Stimulated activated CD4-positive, alpha-beta T cell treated with anti-CD3 and anti-CD28 coated beads, TNF-alpha, amount 100 ng/mL, for 4 hours (primary cell): ENCODE measurements around the gene PIBF1.
"Not testable (repeated sequence)": the region's sequence is repeated elsewhere in the genome, so short reads cannot be mapped to it uniquely, and the experiment has no call there.

Source experiments
- DNase-seq, 3 experiments: peaks; one replicate each; pipeline ENCODE4 v3.0.0-alpha.2; 2020; ENCODE audit warnings: low read depth in 3 of 3

Gene PIBF1

DNA sequence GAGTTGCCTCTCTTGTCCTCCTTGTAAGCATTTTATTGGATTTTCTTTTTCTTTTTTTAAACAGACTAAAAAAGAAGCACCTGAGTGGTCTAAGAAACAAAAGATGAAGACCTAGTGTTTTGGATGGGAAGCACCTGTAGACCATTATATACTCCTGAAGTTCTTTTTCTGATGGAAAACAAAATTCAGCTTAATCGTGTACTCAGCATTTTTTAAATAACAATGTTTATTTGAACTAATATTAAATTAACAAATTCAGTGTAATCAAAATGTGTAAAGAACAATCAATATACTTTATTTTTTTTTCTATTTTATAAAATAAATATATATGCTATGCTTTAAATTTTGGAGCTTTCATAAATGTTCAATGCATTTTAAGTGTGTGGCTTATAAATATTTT lies 233.9 kb downstream of the PIBF1 start:
- DNase-seq: no peak

DNA sequence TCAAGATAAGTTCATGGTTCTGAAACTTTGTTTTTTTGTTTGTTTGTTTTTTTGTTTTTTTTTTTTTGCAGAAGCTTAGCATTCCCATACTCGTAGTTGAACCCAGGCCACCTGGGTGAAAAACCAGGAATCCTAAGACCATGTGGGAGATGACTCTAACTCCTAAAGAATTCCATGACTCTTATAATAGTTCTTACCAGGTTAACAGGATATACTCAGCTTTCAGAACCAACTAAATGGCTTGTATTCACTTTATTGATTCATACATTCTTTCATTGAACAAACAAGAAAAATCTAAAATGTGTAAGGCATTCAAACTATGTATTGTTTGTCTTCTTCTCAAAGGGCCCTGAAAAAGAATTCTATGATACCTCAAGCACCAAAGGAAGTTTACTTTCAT lies 236.4 kb downstream of the PIBF1 start:
- DNase-seq: no peak

DNA sequence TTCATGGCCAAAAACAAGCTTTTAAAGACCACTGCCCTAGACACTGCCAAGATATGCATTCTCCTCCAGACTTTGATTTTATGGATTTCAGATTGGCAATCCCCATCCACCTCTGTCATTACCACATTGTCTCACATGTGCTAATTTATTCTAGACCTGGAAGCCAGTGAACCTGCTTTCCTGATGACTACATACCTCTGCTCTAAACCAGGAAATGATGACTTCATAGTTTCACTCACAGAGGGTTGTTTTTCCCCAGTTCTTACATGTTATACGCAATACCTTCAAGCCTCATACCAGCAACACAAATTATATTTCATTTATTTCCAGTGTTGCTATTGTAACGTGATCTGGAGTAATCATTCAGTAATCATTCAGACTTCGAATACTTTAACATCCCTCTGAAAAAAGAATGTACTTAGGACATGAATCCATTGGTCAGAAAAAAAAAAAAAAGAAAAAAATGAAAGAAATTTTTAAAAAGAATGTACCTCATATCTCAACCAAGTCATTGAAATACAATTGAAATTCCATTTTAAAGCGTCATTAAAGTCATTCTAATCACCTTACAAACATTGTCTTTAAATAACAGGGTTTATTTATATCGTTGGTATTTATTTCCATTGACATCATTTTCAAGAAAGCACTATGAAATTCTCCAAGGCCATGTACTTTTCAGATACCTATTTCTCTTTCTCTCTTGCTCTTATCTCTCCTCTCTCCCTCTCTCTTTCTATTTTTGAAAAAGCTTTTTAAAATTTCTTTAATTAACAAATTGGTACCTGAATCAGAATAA lies 243.5 kb downstream of the PIBF1 start:
- DNase-seq: no peak

DNA sequence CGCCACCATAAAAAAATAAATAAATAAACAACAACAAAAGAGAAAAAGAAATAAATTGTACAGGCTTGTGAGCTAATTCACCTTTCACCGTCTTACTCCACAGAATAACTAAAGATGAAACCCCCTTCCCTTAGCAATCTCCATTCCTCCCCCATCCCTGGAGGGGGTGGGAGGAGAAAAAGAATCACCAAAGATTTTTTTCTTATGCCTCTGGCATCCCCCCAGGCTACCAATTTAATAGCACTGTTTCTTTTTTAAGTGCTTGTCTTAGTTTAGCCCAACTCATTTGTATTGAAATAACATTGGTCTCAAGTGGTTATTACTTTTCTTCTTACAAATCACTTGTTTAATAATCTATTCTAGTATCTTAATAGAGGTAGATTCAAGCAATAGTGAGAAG lies 253.0 kb downstream of the PIBF1 start:
- DNase-seq: no peak

DNA sequence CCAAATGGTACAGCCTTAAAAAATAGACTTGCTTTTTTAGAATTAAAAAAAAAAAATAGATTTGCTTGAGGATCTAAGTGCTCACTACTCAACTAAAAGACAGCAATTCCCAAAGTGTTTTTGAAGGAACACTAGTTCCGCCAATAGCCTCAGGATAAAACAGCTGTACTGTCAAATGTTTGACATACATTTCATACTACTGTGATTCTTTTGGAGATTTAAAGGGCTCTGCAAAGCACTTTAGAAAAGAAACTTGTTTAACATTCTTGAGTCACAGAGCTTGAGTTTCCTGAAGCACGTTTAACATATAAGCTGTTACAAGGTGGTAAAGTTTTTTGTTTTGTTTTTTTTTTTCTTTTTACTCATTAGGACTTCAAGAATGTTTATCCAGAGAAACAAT lies 253.7 kb downstream of the PIBF1 start:
- DNase-seq: no peak

DNA sequence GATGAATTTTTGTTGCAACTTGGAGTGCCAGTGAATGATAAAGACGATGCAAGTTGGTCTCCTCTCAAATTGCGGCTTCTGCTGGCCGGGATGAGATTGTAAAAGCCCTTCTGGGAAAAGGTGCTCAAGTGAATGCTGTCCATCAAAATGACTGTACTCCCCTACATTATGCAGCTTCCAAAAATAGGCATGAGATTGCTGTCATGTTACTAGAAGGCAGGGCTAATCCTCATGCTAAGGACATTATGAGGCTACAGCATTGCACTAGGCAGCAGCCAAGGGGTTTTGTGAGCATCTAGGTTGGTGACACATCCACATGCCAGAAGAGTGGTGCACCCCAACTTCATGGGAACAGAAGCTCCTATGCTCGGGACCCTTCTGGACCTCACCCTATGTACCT lies 254.6 kb downstream of the PIBF1 start:
- DNase-seq: no peak

DNA sequence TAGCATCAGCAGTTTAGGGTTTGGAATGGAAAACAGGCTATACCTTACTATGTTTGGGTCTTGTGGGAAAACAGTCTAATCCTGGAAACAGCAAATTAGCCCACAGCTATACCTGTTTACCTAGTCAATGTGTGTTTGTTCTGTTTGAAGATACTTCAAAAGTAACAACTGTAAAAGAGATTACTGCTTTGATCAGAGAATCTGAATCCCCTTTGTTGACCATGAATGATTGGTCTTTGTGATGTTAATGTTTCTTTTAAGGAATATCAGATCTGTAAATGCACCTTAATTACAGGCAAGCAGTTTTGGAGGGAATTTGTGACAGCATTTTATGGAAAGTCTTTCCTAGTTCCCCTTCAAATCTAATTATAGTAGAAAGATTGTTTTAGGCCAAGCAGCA lies 256.1 kb downstream of the PIBF1 start:
- DNase-seq: no peak

DNA sequence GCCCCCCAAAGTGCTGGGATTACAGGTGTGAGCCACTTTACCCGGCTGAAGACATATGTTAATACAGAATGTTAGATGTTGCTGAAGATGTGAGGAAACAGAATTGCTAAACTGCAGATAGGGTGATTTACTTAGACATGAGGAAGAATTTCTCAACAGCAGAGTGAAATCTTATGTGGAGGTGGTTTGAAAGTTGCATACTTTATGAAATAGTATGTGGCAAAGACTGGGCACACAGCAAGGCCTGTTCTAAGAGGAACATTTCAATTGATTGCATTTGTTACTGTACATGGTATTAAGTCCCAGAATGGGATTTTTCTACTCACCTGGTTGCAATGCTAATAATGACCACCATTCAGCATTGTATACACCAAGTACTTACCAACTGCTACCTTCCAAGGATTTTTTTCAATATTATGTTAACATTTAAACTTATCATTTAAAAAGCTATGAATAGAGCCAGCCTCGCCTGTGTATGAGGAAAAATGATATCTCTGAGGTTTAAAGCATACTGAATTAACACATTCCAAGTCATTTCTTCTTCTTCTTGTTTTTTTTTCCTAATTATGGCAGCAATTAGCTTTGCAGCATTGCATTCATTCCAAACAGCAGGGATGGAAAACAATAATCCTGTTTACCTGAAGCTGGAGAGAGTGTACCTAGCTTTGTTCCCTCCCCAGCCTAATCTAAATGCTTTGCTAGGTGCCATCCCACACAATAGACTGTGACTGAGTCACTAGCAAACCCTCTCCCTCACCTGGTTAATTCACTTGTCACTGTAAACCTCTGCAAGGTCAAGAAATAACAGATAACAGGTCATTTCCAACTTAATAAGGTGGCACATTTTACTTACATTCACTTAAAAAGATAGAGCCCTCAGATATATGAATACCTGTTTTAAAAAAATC lies 257.5 kb downstream of the PIBF1 start:
- DNase-seq: no peak

DNA sequence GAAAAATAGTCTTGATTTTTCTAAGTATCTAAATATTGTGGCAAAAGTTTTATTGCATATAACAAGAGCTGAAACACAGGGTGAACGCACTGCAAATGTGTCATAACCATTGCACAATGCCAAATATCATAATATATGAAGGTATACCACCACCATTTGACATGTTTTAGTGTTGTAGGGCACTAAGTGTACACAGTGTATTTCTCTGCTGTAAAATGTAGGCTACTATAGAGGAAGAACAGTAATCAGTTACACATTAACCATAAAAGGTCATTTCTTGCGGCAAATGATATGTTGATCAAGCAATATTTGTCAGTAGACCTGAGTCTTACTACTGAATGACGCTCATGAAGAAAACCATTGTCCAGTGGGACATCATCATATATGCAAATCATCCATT lies 258.6 kb downstream of the PIBF1 start:
- DNase-seq: no peak

DNA sequence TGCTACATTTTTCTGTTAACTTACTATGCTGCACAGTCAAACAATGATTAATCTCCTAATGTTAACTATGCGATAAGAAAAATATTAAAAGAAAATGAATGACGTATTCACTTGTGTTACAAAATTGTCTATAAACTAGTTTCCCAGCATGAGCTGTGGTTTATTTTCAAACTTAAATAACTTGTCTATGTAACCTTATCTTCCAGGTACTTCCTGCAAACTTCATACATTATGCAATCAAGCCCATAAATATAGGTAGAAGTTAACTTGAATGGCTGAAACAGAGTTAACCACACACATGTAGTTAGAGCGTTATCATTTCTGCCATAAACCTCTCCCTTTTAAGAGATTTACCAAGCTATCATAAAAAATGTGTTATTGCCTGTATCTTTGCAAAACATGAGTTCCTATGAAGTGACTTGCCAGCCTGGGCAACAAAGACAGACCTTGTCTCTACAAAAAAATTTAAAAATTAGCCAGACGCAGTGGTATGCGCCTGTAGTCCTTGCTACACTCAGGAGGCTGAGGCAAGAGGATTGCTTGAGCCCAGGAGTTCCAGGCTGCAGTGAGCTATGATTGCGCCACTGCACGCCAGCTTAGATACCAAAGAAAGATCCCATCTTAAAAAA lies 259.1 kb downstream of the PIBF1 start:
- DNase-seq: no peak

DNA sequence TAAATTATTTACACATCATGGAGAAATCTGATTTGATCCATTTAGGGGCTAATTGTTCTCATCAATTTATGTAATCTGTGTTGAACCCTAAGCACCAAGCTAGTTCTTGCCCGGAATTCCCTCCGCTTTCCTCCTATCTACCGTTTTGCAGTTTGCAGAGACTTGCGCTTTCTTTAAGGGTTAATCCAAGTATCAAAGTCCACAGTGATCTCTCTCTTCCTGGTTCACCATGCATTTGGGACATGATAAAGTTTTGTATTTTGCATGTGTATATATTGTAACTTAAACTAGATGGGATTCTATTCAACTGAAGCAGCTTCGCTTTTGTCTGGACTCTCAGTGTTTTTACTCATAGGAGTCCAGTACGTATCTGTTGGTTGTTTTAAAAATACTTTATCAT lies 263.1 kb downstream of the PIBF1 start:
- no peak for DNase-seq

DNA sequence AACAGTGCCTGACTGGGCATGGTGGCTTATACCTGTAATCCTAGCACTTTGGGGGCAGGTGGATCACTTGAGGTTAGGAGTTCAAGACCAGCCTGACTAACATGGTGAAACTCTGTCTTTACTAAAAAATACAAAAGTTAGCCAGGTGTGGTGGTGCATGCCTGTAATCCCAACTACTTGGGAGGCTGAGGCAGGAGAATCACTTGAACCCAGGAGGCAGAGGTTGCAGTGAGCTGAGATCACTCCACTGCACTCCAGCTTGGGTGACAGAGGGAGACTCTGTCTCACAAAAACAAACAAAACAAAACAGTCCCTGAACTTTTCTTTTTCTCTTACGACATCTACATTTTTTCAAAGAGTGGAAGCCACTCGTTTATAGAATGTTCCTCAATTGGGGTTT lies 266.7 kb downstream of the PIBF1 start:
- DNase-seq: not testable (repeated sequence)

DNA sequence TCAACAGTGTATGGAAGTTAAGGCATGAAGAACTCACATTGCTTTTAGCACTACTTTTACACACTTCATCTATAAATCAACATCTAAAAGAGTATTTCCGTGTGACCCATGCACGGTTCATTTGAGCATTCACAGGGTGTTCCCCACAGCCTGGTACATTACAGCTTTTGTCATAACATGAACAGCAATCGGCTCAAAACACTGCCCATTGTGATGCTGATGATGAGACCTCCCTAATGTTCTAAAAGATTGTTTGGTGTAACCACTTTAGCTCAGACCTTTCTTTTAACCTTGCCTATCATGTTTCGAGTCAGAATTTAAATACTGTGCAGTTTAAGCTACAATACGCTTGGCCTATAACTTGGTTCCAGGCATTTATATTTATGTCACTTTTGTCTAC lies 272.8 kb downstream of the PIBF1 start:
- no peak for DNase-seq

DNA sequence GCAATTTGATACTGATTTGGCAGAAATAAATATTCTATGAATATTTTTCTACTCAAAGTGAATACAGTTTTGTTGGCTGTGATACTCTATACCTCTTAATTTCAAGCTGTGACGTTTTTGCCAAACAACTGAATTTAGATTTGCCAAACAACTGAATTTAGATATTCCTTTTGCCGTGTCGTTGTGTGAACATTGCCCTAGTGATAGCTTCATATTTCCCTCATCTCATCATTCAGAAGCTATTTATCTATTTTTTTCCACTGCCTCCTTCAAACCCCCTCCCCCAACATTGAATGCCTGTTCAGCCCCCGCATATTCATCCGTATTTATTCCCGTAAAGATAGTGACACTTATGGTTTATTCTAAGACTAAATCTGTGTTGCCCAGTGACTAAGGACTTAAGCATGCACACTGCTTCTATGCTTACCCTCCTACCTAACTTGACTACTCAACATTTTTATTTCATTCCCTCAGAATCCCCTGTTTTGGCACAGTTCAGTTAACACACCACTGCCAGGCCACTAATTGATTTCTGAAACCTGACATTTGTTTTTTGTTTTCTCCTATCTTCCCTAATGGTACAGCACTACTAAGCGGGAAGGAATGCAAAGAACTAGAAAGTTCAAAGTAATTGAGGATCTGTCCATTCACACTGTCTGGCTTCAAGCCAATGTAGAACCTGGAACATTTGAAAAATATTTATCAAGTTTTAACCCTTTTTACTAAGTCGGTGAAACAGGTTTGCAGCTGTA lies 274.1 kb downstream of the PIBF1 start:
- DNase-seq: no peak

DNA sequence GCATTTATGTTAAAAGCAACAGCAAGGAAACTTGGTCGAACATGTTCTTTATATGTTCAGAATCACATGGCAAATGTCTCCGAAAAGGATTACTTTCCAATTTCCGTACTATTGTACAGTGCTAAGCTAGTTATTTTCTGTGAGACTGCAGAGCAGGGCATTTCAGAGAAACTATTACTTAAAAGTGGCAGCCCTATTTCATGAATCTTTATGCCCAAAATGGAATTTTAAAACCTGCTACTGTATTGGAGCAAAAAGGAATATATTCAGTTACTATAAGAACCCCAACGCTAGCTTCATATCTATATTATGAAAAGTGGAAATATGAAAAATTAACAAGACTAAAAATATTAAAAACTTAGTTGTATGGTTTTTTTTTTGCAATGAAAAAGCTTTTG lies 274.6 kb downstream of the PIBF1 start:
- no peak for DNase-seq

DNA sequence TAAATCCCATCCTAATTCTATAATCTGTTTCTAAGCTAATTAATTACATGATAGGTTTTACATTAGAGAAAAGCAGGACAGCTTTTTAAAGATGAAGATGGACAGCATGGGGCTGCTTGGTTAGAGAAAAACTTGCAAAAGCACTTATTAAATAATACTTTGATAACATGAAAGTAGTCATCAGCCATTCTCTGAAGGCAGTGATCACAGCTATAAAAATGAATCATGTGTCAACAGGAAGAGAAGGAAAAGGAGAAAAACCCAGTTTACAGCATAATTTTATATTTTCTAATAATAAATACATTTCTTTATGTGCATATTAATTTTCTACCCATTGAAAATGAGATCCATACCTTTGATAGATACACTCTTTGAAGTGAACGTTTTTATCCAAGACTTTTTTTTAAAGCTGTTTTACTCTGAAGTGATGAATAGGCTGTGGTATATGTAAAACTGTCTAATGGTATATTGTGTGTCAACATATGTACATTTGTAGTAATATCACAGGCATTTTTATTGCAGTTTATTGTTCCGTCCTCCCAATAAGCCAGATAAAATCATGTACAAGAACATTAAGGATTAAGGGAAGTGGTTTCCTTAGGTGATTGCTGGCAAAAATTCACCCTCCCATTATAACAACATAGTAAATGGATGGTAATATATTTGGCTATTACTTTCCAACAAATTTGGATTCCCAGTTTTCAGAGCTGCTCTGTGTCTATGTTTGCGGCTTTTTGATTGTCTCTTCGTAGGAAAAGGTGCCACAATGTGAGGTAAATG lies 275.5 kb downstream of the PIBF1 start:
- no peak for DNase-seq

DNA sequence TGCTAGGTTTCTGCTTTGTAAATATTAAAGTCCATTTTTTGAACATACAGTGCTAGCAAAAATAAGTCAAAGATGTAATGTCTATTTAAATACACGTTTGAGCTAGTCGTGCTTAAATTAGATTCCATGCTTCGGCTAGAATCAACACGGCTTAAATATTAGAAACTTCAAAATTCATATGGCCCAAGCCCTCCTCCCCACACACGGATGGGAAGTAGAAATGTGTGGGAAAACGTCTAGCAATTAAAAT lies 276.1 kb downstream of the PIBF1 start:
- no peak for DNase-seq

DNA sequence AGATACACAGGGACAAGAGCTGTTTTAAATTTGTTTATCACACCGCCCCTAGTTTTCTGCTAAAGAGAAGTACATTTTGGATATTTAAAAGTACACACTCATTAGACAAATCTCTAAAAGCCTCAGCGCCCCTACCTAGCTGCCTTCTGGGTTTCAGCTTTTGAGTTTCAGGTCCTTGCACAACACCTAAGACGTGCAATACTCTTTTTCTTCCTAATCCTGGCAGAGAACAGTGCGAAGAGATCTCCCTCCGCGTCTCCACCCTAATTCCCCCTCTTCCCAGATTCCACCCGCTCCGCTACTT lies 276.5 kb downstream of the PIBF1 start:
- DNase-seq: no peak

DNA sequence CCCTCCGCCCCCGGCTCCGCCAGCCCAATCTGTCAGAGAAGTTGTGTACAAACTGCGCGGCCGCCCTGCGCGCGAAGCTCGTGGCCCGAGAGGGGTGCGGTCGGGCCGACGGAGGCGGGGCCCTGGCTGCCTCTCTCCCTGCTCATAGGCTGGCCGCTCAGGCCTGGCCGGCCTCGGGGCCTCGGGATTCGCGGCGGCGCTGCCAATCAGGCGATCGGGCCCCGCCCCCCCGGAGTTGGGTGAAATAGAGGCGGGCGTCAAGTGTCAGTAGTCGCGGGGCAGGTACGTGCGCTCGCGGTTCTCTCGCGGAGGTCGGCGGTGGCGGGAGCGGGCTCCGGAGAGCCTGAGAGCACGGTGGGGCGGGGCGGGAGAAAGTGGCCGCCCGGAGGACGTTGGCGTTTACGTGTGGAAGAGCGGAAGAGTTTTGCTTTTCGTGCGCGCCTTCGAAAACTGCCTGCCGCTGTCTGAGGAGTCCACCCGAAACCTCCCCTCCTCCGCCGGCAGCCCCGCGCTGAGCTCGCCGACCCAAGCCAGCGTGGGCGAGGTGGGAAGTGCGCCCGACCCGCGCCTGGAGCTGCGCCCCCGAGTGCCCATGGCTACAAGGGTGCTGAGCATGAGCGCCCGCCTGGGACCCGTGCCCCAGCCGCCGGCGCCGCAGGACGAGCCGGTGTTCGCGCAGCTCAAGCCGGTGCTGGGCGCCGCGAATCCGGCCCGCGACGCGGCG lies 277.0 kb downstream of the PIBF1 start, which contains the start of gene KLF5:
Gene KLF5 (plus strand): TSS at position 270 of the 724 bp plus-strand sequence. CDS start 323 bp downstream, at position 593.
- peak; percentile 91 to 94 (median 92) for DNase-seq

DNA sequence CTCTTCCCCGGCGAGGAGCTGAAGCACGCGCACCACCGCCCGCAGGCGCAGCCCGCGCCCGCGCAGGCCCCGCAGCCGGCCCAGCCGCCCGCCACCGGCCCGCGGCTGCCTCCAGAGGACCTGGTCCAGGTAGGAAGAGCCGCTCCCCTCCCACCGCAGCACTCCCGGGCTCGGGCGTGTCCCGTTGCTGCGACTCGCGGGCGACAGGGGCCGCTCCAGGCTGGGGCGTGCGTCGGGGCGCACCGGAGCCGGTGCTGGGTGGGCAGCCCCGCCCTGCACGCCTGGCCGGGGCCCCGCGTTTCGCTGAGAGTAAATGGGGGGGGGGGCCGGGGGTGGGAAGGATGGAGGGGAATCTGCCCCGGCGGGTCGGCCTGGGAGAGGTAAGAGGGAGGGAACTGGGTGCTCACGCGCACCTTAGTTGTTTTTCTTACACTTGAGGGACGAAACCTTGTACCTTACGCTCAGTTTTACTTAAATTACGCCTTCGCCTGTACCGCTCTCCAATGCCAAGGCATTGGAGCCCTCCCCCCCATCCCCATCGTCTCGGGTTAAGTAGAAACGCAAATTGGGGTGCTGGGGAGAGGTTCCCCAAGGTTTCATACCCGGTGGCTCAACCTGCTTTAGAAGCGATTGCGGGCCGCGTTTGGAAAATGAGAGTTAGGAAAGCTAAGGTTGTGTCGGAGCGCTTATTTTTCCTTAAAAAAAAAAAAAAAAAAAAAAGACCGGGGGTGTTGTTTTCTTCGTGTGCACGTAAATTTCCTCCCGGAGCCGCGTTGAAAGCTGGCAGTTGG lies 277.7 kb downstream of the PIBF1 start:
- DNase-seq: peak; percentile 17 to 29 (median 19)
